Stimulated activated effector memory CD8-positive, alpha-beta T cell treated with anti-CD3 and anti-CD28 coated beads, Interleukin-12 subunit alpha, Interleukin-12 subunit beta, amount 100 ng/mL, for 72 hours (primary cell): Measurements from ENCODE around the gene AKT2.
"Not testable (repeated sequence)": the region's sequence is repeated elsewhere in the genome, so short reads cannot be mapped to it uniquely, and the experiment has no call there.

Experiments
- ATAC-seq: fragments of 150-1000 bp; cut with Tn5 transposase; 2 replicates; pipeline ENCODE4 v1.10.0; 2021
- DNase-seq, 2 donors: peaks; one replicate each; pipeline ENCODE4 v3.0.0; 2021 to 2022; ENCODE audit warnings: low spot score in 2 of 2
- H3K27ac Mint-ChIP-seq: one replicate; pipeline ENCODE4 v1.8.0; 2022; ENCODE audit warnings: mild to moderate bottlenecking, mixed read lengths
- H3K36me3 Mint-ChIP-seq: one replicate; pipeline ENCODE4 v1.8.0; 2022; ENCODE audit warnings: mild to moderate bottlenecking, mixed read lengths
- H3K4me1 Mint-ChIP-seq: one replicate; pipeline ENCODE4 v1.8.0; 2022; ENCODE audit warnings: mixed read lengths
- H3K4me3 Mint-ChIP-seq: one replicate; pipeline ENCODE4 v1.8.0; 2022; ENCODE audit warnings: mild to moderate bottlenecking, mixed read lengths
- H3K9me3 Mint-ChIP-seq: one replicate; pipeline ENCODE4 v1.8.0; 2022; ENCODE audit warnings: mixed read lengths

Gene AKT2

GRCh38 chr19:40231057-40231456 is 54.1 kb downstream of the AKT2 start:
- Mint-ChIP-seq H3K4me3 (no peak overlapping the region), H3K27ac (no peak overlapping the region), H3K36me3 (peaks cover 28% of the 10 kb centered on the region), H3K9me3 (no peaks in the 10 kb centered on the region), H3K4me1 (peaks cover 19% of the 10 kb centered on the region)
- DNase-seq (no peak), ATAC-seq (no peak)

- H3K4me1 Mint-ChIP-seq: peaks cover 27% of the 10 kb centered on the region
These were observed 55.2 kb downstream of the AKT2 start for GRCh38 chr19:40229926-40230417.

GRCh38 chr19:40229484-40229883 is 55.7 kb downstream of the AKT2 start:
- H3K9me3 Mint-ChIP-seq: no peaks in the 10 kb centered on the region

More at GRCh38 chr19:40229926-40230417, 55.2 kb downstream of the AKT2 start:
- H3K36me3 Mint-ChIP-seq: peaks cover 24% of the 10 kb centered on the region
- no peaks in the 10 kb centered on the region for H3K9me3 Mint-ChIP-seq
- no peak for ATAC-seq
- H3K27ac Mint-ChIP-seq: peak overlapping the region; percentile 26
- no peak for DNase-seq
- H3K4me3 Mint-ChIP-seq: no peak overlapping the region

DNA sequence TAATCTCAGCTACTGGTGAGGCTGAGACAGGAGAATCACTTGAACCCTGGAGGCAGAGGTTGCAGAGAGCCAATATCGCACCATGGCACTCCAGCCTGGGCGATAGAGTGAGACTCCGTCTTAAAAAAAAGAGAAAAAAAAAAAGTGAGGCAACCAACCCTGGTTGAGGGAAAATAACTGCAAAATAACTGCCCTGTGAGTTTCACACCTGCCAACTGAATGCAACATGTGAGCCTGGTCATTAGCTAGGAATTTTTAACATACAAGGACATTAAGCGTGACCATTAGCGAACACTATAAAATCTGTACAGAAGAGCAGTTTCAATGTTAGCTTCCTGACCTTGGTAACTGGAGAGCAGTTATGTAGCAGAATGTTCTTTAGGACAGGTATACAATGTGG is 56.3 kb downstream of the AKT2 start:
- Mint-ChIP-seq H3K4me3 (no peak overlapping the region), H3K27ac (no peak overlapping the region), H3K9me3 (no peaks in the 10 kb centered on the region), H3K36me3 (peaks cover 15% of the 10 kb centered on the region), H3K4me1 (peaks cover 27% of the 10 kb centered on the region)
- ATAC-seq (no peak), DNase-seq (no peak)

More at GRCh38 chr19:40229484-40229883, 55.7 kb downstream of the AKT2 start:
- ATAC-seq (peak; percentile 84), DNase-seq (no peak)
- no peak overlapping the region for H3K4me3 Mint-ChIP-seq
- peaks cover 27% of the 10 kb centered on the region for H3K4me1 Mint-ChIP-seq
- H3K36me3 Mint-ChIP-seq: peaks cover 20% of the 10 kb centered on the region
- H3K27ac Mint-ChIP-seq: peak overlapping the region; percentile 26

- DNase-seq (no peak), ATAC-seq (no peak)
- H3K27ac Mint-ChIP-seq: no peak overlapping the region
- H3K4me1 Mint-ChIP-seq: peaks cover 27% of the 10 kb centered on the region
- peaks cover 15% of the 10 kb centered on the region for H3K36me3 Mint-ChIP-seq
- H3K9me3 Mint-ChIP-seq: no peaks in the 10 kb centered on the region
- no peak overlapping the region for H3K4me3 Mint-ChIP-seq
These were observed 56.8 kb downstream of the AKT2 start for GRCh38 chr19:40228346-40228745.

DNA sequence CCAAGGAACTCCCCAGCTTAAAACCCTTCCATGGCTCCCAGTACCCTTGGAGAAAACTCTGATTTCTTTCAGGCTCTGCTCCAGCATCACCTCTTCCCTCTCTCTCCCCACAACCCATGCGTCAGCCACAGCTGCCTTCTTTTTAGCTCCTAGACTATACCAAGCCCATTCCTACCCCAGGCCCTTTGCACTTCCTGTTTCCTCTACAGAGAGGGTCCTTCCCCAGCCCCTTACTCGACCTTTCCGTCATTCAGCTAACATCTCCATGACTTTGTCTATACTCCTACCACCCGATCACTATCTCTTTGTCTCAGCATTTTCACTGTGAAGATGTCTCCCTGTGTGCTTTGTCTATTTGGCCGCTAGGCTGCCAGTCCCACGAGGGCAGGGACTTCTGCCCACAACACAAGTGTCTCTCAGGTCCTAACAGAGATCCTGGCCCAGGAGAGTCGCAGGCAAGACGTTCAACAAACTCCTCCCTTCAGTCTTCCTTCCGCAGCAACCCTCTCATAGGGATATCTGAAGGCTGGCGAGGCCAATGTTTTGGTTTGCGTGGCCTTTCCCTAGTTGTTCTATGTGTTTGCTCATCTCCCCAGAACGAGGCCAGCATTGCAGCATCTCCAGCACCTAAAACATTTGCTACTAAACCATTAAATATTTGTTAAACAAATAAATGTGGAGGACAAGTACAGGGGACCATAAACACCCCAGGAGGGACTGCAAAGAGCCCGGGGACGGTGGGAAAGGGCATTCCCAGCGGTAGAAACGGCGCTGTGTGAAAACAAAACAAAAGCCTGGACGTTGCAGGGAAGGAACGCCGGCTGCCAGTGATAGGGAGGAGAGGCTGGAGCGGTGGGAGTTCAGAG is 59.5 kb downstream of the AKT2 start:
- Mint-ChIP-seq H3K4me3 (peak overlapping the region; percentile 38), H3K36me3 (peaks cover 21% of the 10 kb centered on the region), H3K4me1 (peaks cover 36% of the 10 kb centered on the region), H3K27ac (no peak overlapping the region), H3K9me3 (peaks cover 4% of the 10 kb centered on the region)
- ATAC-seq (no peak), DNase-seq (no peak)

GRCh38 chr19:40224342-40225150 is 60.6 kb downstream of the AKT2 start:
- Mint-ChIP-seq H3K4me1 (peaks cover 31% of the 10 kb centered on the region), H3K4me3 (no peak overlapping the region)

DNA sequence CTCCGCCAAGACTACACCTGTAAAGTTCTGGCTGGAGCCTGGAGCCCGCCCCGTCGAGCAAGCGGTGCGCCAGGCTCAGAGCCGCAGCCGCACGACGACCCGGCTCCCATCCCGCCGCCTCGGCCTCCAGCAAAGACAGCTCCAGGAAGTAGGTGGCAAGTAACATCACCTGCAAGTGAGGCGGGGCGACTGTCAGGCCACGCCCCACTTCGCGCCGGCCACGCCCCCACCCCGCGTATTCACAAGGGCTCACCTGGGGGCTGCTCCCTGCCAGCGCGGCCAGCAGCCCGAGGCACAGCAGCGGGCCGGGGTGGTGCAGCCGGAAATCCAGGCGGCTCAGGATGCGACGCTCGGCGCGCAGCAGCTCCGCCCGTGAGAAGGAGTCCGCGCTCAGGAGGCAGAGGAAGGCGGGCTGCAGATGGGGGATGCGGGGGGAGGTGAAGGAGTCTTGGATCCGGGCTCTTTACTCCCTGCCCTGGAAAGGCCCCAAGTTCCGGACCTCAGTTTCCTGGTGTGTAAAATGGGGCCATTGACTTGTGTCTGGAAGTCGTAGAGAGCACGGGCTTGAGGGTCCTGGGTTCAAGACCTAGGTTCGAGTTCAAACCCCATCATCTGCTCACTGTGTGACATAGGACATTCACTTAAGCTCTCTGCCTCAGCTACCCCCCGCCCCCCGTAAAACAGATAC is 61.9 kb downstream of the AKT2 start:
- Mint-ChIP-seq H3K36me3 (peaks cover 21% of the 10 kb centered on the region), H3K4me3 (no peak overlapping the region), H3K27ac (no peak overlapping the region), H3K4me1 (peaks cover 25% of the 10 kb centered on the region), H3K9me3 (peaks cover 4% of the 10 kb centered on the region)
- peak in 1 of 2 donors; percentile 54 for DNase-seq
- ATAC-seq: no peak

More at GRCh38 chr19:40224342-40225150, 60.6 kb downstream of the AKT2 start:
- Mint-ChIP-seq H3K36me3 (peaks cover 21% of the 10 kb centered on the region), H3K9me3 (peaks cover 4% of the 10 kb centered on the region), H3K27ac (no peak overlapping the region)
- no peak for DNase-seq
- no peak for ATAC-seq

DNA sequence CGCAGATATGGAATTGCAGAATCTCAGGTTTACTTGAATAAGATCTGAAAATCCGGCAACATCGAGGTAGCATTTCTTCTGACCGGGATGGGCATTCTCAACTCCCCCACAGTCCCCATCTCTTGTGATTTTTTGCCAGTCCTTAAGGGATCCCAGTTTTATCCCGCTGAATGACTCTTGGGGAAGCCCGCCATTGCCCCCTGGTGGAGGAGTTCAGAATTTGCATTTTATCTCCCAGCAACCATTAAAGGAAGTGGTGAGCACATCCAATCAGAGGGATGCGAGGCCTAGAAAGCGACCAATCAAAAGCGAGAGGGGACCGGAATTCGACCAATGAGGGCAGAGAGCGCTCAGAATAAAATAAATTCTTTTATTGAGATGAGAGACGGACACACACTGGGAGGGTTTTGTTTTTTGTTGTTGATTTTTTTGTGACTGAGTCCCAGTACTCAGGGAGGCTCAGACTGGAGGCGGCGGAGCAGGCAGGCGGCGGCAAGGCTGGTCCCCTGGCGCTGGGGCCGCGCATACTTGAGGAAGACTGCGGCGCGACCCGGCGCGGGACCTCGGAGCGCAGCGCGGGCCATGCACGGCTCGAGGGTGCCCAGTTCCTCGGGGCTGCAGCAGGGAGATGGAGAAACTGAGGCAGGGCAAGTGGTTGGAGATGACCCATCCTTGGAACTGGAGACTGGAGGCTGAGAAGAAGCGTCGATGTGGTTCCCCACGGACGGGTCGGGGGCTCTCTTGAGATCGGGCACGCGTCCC is 63.1 kb downstream of the AKT2 start:
- no peak overlapping the region for H3K4me3 Mint-ChIP-seq
- peaks cover 25% of the 10 kb centered on the region for H3K4me1 Mint-ChIP-seq
- DNase-seq (peak; percentile 52 to 82), ATAC-seq (peak; percentile 85)
- H3K36me3 Mint-ChIP-seq: peaks cover 23% of the 10 kb centered on the region
- peaks cover 4% of the 10 kb centered on the region for H3K9me3 Mint-ChIP-seq
- peak overlapping the region; percentile 64 for H3K27ac Mint-ChIP-seq

DNA sequence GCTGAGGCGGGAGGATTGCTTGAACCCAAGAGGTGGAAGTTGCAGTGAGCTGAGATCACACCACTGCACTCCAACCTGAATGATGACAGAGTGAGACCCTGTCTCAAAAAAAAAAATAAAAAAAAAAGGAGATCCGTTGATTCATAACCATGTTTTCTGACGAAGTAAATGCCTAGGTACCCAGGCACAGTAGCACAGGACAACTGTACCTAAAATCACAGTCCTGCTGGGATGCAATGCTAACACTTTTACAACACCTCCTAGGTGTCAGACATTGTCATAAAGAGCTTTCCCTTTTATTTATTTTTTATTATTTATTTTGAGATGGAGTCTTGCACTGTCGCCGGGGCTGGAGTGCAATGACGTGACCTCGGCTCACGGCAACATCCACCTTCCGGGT is 64.5 kb downstream of the AKT2 start:
- Mint-ChIP-seq H3K36me3 (peaks cover 22% of the 10 kb centered on the region), H3K4me1 (peaks cover 23% of the 10 kb centered on the region), H3K27ac (no peak overlapping the region), H3K4me3 (no peak overlapping the region), H3K9me3 (peaks cover 4% of the 10 kb centered on the region)
- DNase-seq (no peak), ATAC-seq (no peak)

DNA sequence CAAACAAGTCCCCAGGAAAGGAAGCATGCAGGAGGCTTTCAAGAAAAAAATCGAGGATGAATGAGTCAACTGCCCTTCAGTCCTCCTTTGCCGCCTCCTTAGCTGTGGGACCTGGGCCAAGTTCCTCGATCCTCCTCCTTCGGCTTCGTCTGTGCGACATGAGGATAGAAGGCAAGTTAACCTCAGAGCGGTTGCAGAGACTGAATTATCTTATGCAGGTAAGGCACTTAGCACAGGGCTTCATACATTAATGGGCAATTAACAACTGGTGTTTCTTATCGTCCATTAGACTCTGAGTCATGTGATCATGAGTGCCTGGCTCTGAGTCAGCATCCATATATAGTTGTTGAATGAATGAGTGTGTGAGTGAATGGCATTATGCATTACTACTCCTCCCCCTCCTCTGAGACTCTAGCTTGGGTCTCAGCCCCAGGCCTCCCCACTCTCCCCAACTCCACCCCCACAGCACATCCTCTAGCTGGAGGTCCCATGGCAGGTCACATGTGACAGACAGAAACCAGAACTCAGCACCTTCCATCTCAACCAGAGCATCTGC is 65.3 kb downstream of the AKT2 start:
- DNase-seq (no peak), ATAC-seq (peak; percentile 52)
- no peak overlapping the region for H3K27ac Mint-ChIP-seq
- H3K9me3 Mint-ChIP-seq: peaks cover 4% of the 10 kb centered on the region
- no peak overlapping the region for H3K4me3 Mint-ChIP-seq
- peaks cover 18% of the 10 kb centered on the region for H3K4me1 Mint-ChIP-seq
- H3K36me3 Mint-ChIP-seq: peaks cover 18% of the 10 kb centered on the region

DNA sequence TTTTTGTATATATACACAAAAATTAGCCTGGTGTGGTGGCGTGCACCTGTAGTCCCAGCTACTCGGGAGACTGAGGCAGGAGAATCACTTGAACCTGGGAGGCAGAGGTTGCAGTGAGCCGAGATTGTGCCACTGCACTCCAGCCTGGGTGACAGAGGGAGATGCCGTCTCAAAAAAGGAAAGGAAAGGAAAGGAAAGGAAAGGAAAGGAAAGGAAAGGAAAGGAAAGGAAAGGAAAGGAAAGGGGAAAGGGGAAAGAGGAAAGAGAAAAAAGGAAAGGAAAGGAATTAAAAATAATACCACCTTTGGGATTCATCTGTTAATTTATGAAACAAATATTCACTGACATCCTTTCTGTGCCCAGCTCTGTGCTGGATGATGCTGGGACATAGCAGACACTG is 66.1 kb downstream of the AKT2 start:
- peaks cover 18% of the 10 kb centered on the region for H3K4me1 Mint-ChIP-seq
- not testable (repeated sequence) for H3K9me3 Mint-ChIP-seq, H3K4me3 Mint-ChIP-seq, H3K27ac Mint-ChIP-seq, DNase-seq, ATAC-seq
- H3K36me3 Mint-ChIP-seq: peaks cover 18% of the 10 kb centered on the region

- Mint-ChIP-seq H3K27ac (no peak within 1 kb of the TSS), H3K36me3 (peaks cover 18% of the 10 kb centered on the region), H3K4me3 (peak within 1 kb of the TSS; percentile 0), H3K9me3 (peaks cover 4% of the 10 kb centered on the region), H3K4me1 (peaks cover 18% of the 10 kb centered on the region)
- peak; percentile 48 for ATAC-seq
- DNase-seq: peak; percentile 43 to 77
These were observed 66.9 kb downstream of the AKT2 start, which contains the start of gene TTC9B for GRCh38 chr19:40217934-40218890. Gene TTC9B, minus strand, starts transcription at chr19:40218384. Its CDS starts 3 bp downstream, at chr19:40218381.
